Panc1 (cell line): ENCODE data around the gene LATS1.

Experiments used
- CTCF ChIP-seq: fragments of 450-650 bp; IDR thresholded peaks from 2 replicates; pipeline ENCODE4 v1.5.1; 2017; ENCODE audit warnings: mild to moderate bottlenecking
- POLR2AphosphoS5 ChIP-seq: IDR thresholded peaks from 2 replicates; pipeline ENCODE4 v1.6.1; 2012; ENCODE audit warnings: mild to moderate bottlenecking, low read depth, low read length, moderate library complexity
- REST ChIP-seq, 2 experiments: IDR thresholded peaks; 2 replicates each; pipeline ENCODE4 v1.6.1; 2011 to 2012; ENCODE audit warnings: low read depth in 2 of 2, control low read depth in 1 of 2, low read length in 1 of 2, mild to moderate bottlenecking in 1 of 2, moderate library complexity in 1 of 2; ENCODE audit not compliant: insufficient read depth in 1 of 2
- SIN3A ChIP-seq: IDR thresholded peaks from 2 replicates; pipeline ENCODE4 v1.6.1; 2012; ENCODE audit warnings: low read depth, mild to moderate bottlenecking, low read length, moderate library complexity, borderline replicate concordance; ENCODE audit not compliant: insufficient read depth
- TCF7L2 ChIP-seq: IDR thresholded peaks from 2 replicates; pipeline ENCODE4 v1.6.1; 2011; ENCODE audit warnings: mild to moderate bottlenecking, low read depth, low read length, inconsistent platforms

GRCh38 chr6:149749594-149750135, 31.8 kb upstream of the LATS1 start, which contains the start of gene PCMT1:
- TF ChIP-seq CTCF (no peak), SIN3A (peak; percentile 72; the same call in 1 of the 2 replicates), TCF7L2 (no peak), POLR2AphosphoS5 (no peak; the same call in none of the 2 replicates), REST (IDR thresholded peaks at IDR 0.05; ENCODE audit: insufficient read depth in 1 of 2, low read depth in 2 of 2, low read length in 1 of 2) (no peak)
